Upper lobe of right lung (tissue), 1 donor: Measurements from ENCODE around the gene ODF2L. TPM values are rescaled to one million over a fixed set of nuclear protein-coding genes. Genes with fewer than 3 reads are reported as not detected.

ENCODE experiments used
- ATAC-seq: fragments of 200-7000 bp; cut with Tn5 transposase; one replicate; pipeline ENCODE4 v1.9.1; 2020; ENCODE audit warnings: mild to moderate bottlenecking, moderate library complexity
- DNase-seq: peaks from one replicate; pipeline ENCODE4 v3.0.0-alpha.2; 2020
- H3K27ac ChIP-seq: fragments of 200-600 bp; one replicate; pipeline ENCODE4 v1.8.0; 2022
- H3K27me3 ChIP-seq: fragments of 200-600 bp; one replicate; pipeline ENCODE4 v1.8.0; 2022; ENCODE audit warnings: mild to moderate bottlenecking
- H3K36me3 ChIP-seq: fragments of 200-600 bp; one replicate; pipeline ENCODE4 v1.8.0; 2022
- H3K4me1 ChIP-seq: fragments of 200-600 bp; one replicate; pipeline ENCODE4 v1.8.0; 2022
- H3K4me3 ChIP-seq: fragments of 200-600 bp; one replicate; pipeline ENCODE4 v1.8.0; 2022; ENCODE audit warnings: mild to moderate bottlenecking
- H3K9me3 ChIP-seq: fragments of 200-600 bp; one replicate; pipeline ENCODE4 v1.8.0; 2022
- intact Hi-C: fragments of 100-400 bp; cut with DNase I; formaldehyde crosslinking; loops from one replicate; pipeline ENCODE4 v1.11.0; 2022
- microRNA-seq: library from miRNA; unstranded; fragments of <30 nt; microRNA quantifications from one replicate; pipeline ENCODE4 v1.2.0, GENCODE V29; 2020; ENCODE audit warnings: borderline microRNAs expressed
- total RNA-seq: library from RNA; stranded (reverse); fragmentation: NEBNext Ultra II Directional; extraction: Animal tissue kit (Norgen Biotek cat#: 25700); gene quantifications from one replicate; pipeline ENCODE4 v1.2.1, GENCODE V29; 2021
- TF ChIP-seq, protein P1 (sequence below): fragments of 200-600 bp; IDR thresholded peaks from one replicate; pipeline ENCODE4 v1.8.0; 2022; ENCODE audit warnings: antibody characterized with exemption
- donor health status: DM: no; HTN: yes; CAD: no; lungs with severe emphysema.

The ODF2L gene
- total RNA-seq, 1 donor from 2014 or later = 47.0 TPM

DNA sequence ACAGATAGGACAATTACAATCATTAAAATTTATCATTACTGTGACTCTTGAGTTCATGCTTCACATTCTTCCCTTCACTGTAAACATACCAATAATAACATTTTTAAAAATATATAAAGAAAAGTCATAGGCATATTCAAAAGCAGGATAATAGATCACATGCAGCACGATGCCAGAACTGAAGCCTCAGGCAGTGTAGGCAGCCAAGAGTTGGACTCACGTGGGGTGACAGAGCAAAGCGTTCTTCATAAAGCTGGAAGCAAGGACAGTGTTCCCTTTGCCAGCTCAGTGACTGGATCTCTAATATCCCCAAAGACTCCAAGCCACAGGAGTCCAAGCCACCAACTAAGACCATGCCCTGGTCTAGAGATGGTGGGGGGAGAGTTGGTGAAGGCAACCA lies 77.7 kb downstream of the ODF2L start:
- no peak for ATAC-seq
- no peaks in the 10 kb centered on the region for H3K4me1 ChIP-seq

DNA sequence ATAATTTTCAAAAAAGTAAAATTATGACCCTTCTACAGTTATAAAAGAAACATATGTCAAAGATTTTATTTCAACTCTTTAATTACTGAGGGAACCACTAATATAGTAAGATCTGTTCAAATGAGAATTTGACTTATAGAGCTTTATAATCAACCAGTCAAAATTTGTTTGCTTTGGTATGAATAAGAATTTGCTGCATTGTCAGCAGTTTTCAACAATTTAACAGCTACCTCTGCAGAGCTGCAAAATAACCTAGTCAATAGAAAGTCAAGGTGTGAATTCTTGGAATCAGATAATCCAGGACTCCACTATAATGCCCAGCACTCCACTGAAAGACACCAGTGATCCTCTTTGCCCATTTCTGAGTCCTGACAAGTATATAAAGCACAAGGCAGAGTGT lies 78.2 kb downstream of the ODF2L start:
- H3K27ac ChIP-seq = no peak overlapping the region
- no peaks in the 10 kb centered on the region for H3K9me3 ChIP-seq
- H3K36me3 ChIP-seq = no peaks in the 10 kb centered on the region
- no peaks in the 10 kb centered on the region for H3K27me3 ChIP-seq
- TF ChIP-seq, protein P1, sequence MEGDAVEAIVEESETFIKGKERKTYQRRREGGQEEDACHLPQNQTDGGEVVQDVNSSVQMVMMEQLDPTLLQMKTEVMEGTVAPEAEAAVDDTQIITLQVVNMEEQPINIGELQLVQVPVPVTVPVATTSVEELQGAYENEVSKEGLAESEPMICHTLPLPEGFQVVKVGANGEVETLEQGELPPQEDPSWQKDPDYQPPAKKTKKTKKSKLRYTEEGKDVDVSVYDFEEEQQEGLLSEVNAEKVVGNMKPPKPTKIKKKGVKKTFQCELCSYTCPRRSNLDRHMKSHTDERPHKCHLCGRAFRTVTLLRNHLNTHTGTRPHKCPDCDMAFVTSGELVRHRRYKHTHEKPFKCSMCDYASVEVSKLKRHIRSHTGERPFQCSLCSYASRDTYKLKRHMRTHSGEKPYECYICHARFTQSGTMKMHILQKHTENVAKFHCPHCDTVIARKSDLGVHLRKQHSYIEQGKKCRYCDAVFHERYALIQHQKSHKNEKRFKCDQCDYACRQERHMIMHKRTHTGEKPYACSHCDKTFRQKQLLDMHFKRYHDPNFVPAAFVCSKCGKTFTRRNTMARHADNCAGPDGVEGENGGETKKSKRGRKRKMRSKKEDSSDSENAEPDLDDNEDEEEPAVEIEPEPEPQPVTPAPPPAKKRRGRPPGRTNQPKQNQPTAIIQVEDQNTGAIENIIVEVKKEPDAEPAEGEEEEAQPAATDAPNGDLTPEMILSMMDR = no peak
- no peak overlapping the region for H3K4me3 ChIP-seq
- no peak for ATAC-seq
- intact Hi-C loops = no loop called here
- DNase-seq = no peak
- H3K4me1 ChIP-seq = no peaks in the 10 kb centered on the region

More for the DNA sequence above, 77.7 kb downstream of the ODF2L start:
- H3K27me3 ChIP-seq = no peaks in the 10 kb centered on the region
- TF ChIP-seq, protein P1 = no peak
- no peaks in the 10 kb centered on the region for H3K36me3 ChIP-seq
- intact Hi-C loops = no loop called here
- H3K4me3 ChIP-seq = no peak overlapping the region
- no peak for DNase-seq
- H3K9me3 ChIP-seq = no peaks in the 10 kb centered on the region
- no peak overlapping the region for H3K27ac ChIP-seq

DNA sequence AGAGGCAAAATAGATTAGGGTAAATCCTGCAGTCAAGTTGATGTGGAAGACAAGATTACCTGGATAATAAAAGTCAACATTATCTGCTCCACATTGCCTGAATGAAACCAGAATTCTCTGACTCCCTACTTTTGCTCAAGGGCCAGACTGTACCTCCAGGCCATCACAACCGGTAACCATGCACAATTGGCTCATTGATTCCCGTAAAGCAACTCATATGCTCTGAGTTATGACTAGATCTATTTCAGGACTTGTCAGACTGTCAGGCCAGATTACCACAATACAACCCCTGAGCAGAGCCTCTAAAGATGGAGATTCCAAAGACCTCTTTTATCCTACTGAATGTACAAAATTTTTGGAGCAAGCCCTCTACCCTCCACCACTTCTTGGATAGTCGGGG lies 90.4 kb downstream of the ODF2L start:
- DNase-seq (no peak), ATAC-seq (no peak)
- Histone ChIP-seq H3K27me3 (no peaks in the 10 kb centered on the region), H3K36me3 (no peaks in the 10 kb centered on the region), H3K27ac (no peak overlapping the region), H3K4me3 (no peak overlapping the region), H3K4me1 (no peaks in the 10 kb centered on the region), H3K9me3 (no peaks in the 10 kb centered on the region)
- TF ChIP-seq, protein P1 = no peak
- intact Hi-C loops = no loop called here

DNA sequence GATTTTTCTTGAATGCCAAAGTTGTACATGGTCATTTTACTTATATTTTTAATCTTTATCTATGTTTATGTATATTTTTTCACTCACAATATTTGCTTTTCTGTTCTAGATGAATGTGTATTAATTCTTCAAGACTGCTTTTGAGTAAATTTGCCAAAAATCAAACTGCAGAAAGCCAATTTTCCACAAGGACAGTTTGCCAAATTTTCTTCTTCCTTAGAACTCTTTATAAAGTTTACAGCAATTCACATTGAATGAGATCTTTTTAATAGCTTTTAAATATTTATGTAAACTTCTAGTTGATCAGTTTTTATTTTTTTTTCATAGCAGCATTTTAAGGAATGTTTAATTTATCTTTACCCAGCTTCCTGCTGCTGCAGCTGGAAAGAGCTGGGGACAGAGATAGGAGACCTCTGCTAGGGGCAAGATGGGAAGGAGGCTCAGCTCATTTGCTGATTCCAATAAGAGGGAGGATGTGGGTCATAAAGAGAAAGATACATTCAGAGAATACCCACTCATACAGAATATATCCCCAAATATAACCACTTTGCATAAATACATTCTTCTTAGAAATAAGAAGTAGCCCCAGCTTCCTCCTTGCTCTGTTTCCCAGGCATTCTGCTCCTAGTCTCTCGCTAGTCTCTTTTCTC lies 93.0 kb downstream of the ODF2L start:
- no peaks in the 10 kb centered on the region for H3K27me3 ChIP-seq
- no peaks in the 10 kb centered on the region for H3K4me1 ChIP-seq
- no peak for ATAC-seq
- no peak for DNase-seq
- H3K27ac ChIP-seq = no peak overlapping the region
- TF ChIP-seq, protein P1 = no peak
- no peak overlapping the region for H3K4me3 ChIP-seq
- intact Hi-C loops = no loop called here
- H3K9me3 ChIP-seq = no peaks in the 10 kb centered on the region
- H3K36me3 ChIP-seq = no peaks in the 10 kb centered on the region

Small RNA genes within 50 kb of the gene (microRNA-seq; reads per million reads assigned to microRNA genes)
- gene MIR7856 = not detected

Other genes with a start within 250 kb of the ODF2L start
- 1.6 TPM for gene COL24A1, start 239.6 kb downstream of the ODF2L start, total RNA-seq
- gene CLCA2, start 27.8 kb upstream of the ODF2L start, total RNA-seq = not detected
- not detected for gene CLCA1, start 72.6 kb upstream of the ODF2L start, total RNA-seq
- not detected for gene CLCA4, start 150.8 kb upstream of the ODF2L start, total RNA-seq